ENCODE data around the gene PHLPP2. TPM values are rescaled to one million over a fixed set of nuclear protein-coding genes. Genes with fewer than 3 reads are reported as not detected.
A peak's percentile ranks its signal among the peaks of the same experiment; 100 is the strongest.

PHLPP2 gene
- total RNA-seq, 2 experiments from 2014 or later: 6.7 to 14.8 TPM

- DNase-seq (ENCODE audit: low spot score): no peak
- H4K20me1 ChIP-seq (ENCODE audit: insufficient read depth, low read length): no peaks in the 10 kb centered on the region
- no peak overlapping the region for H3K4me2 ChIP-seq (ENCODE audit: low read length)
- ChIA-PET POLR2A (interaction anchor here (0.6 kb wide), 2 partner anchors 178 to 215 kb away, joined by 3 to 5 read pairs; no protein-coding TSS in a partner anchor), CTCF (ENCODE audit: unreplicated experiment) (interaction anchor here (0.6 kb wide), 1 partner anchor 10 kb away, joined by 3 read pairs; no protein-coding TSS in a partner anchor)
- BruUV-seq (replicated peaks): no TSS peak
- no peak overlapping the region for H2AFZ ChIP-seq (ENCODE audit: low read length)
- no peaks in the 10 kb centered on the region for H3K79me2 ChIP-seq (ENCODE audit: insufficient read depth, low read depth, low read length)
- H3K9me2 ChIP-seq (ENCODE audit: insufficient read depth, low read length): no peaks in the 10 kb centered on the region
- H3K4me1 ChIP-seq (ENCODE audit: insufficient read depth, low read length, poor library complexity, severe bottlenecking): no peaks in the 10 kb centered on the region
- H3K36me3 ChIP-seq (ENCODE audit: insufficient read depth, low read length): peaks cover 89% of the 10 kb centered on the region
- no peaks in the 10 kb centered on the region for H3K9me3 ChIP-seq (ENCODE audit: low read length)
- intact Hi-C loops (cut with micrococcal nuclease; ENCODE audit: unreplicated experiment): no loop called here
- H3K27ac ChIP-seq (ENCODE audit: low read depth, low read length, poor library complexity, severe bottlenecking): no peak overlapping the region
- no peak overlapping the region for H3K4me3 ChIP-seq (ENCODE audit: low read depth, low read length, poor library complexity, severe bottlenecking)
- TF ChIP-seq CTCF (conservative IDR thresholded peaks at IDR 0.05; ENCODE audit: low read length) (no peak), EZH2phosphoT487 (IDR thresholded peaks at IDR 0.05; ENCODE audit: borderline replicate concordance, low read depth, low read length) (no peak)
Observed at GRCh38 chr16:71754108-71754507, 29.6 kb upstream of the PHLPP2 start.

GRCh38 chr16:71748226-71748625 lies 23.7 kb upstream of the PHLPP2 start:
- Histone ChIP-seq H3K9me2 (ENCODE audit: insufficient read depth, low read length) (no peaks in the 10 kb centered on the region), H3K4me1 (ENCODE audit: insufficient read depth, low read length, poor library complexity, severe bottlenecking) (no peaks in the 10 kb centered on the region), H3K4me2 (ENCODE audit: low read length) (no peak overlapping the region), H3K27ac (ENCODE audit: low read depth, low read length, poor library complexity, severe bottlenecking) (no peak overlapping the region), H3K9me3 (ENCODE audit: low read length) (no peaks in the 10 kb centered on the region), H3K4me3 (ENCODE audit: low read depth, low read length, poor library complexity, severe bottlenecking) (no peak overlapping the region), H3K79me2 (ENCODE audit: insufficient read depth, low read depth, low read length) (no peaks in the 10 kb centered on the region), H2AFZ (ENCODE audit: low read length) (no peak overlapping the region), H3K36me3 (ENCODE audit: insufficient read depth, low read length) (peaks cover 85% of the 10 kb centered on the region), H4K20me1 (ENCODE audit: insufficient read depth, low read length) (no peaks in the 10 kb centered on the region)
- ChIA-PET POLR2A (interaction anchor here (0.7 kb wide), 1 partner anchor 213 kb away, joined by 3 read pairs; no protein-coding TSS in a partner anchor), CTCF (ENCODE audit: unreplicated experiment) (no interaction called here)
- DNase-seq (ENCODE audit: low spot score): no peak
- no TSS peak for BruUV-seq (replicated peaks)
- TF ChIP-seq CTCF (conservative IDR thresholded peaks at IDR 0.05; ENCODE audit: low read length) (no peak), EZH2phosphoT487 (IDR thresholded peaks at IDR 0.05; ENCODE audit: borderline replicate concordance, low read depth, low read length) (no peak)
- intact Hi-C loops (cut with micrococcal nuclease; ENCODE audit: unreplicated experiment): loop anchor here (5.0 kb wide), 4 partner anchors 76 to 214 kb away; no protein-coding TSS in a partner anchor

- no peak overlapping the region for H3K4me2 ChIP-seq (ENCODE audit: low read length)
- TSS peak; percentile 21 for BruUV-seq (replicated peaks)
- H3K27ac ChIP-seq (ENCODE audit: low read depth, low read length, poor library complexity, severe bottlenecking): no peak overlapping the region
- no peaks in the 10 kb centered on the region for H3K9me3 ChIP-seq (ENCODE audit: low read length)
- H2AFZ ChIP-seq (ENCODE audit: low read length): no peak overlapping the region
- peaks cover 82% of the 10 kb centered on the region for H3K36me3 ChIP-seq (ENCODE audit: insufficient read depth, low read length)
- no peak overlapping the region for H3K4me3 ChIP-seq (ENCODE audit: low read depth, low read length, poor library complexity, severe bottlenecking)
- H3K4me1 ChIP-seq (ENCODE audit: insufficient read depth, low read length, poor library complexity, severe bottlenecking): no peaks in the 10 kb centered on the region
- ChIA-PET POLR2A (no interaction called here), CTCF (ENCODE audit: unreplicated experiment) (no interaction called here)
- intact Hi-C loops (cut with micrococcal nuclease; ENCODE audit: unreplicated experiment): loop anchor here (2.0 to 5.0 kb wide), 5 partner anchors 74 to 216 kb away; no protein-coding TSS in a partner anchor
- no peaks in the 10 kb centered on the region for H4K20me1 ChIP-seq (ENCODE audit: insufficient read depth, low read length)
- no peaks in the 10 kb centered on the region for H3K9me2 ChIP-seq (ENCODE audit: insufficient read depth, low read length)
- H3K79me2 ChIP-seq (ENCODE audit: insufficient read depth, low read depth, low read length): no peaks in the 10 kb centered on the region
- peak; percentile 64 for DNase-seq (ENCODE audit: low spot score)
- TF ChIP-seq CTCF (conservative IDR thresholded peaks at IDR 0.05; ENCODE audit: low read length) (peak; percentile 96), EZH2phosphoT487 (IDR thresholded peaks at IDR 0.05; ENCODE audit: borderline replicate concordance, low read depth, low read length) (no peak)
Observed at GRCh38 chr16:71746442-71747046, 22.0 kb upstream of the PHLPP2 start.
